HEK293 (cell line): ENCODE data around the gene RASSF5.

ENCODE experiments used
- CTCF ChIA-PET: fragments of 350-600 bp; formaldehyde crosslinking; extraction: SDS; loops from one replicate; lab custom pipeline; 2021; ENCODE audit warnings: antibody characterized with exemption; lab: Yijun Ruan, JAX
- POLR2A ChIA-PET: fragments of 300-600 bp; formaldehyde crosslinking; extraction: SDS; loops from one replicate; lab custom pipeline; 2020; ENCODE audit warnings: antibody characterized with exemption, inconsistent platforms; lab: Yijun Ruan, JAX
- H3K27ac ChIP-seq: fragments of 200-500 bp; sonication (Bioruptor generic); 2 replicates; pipeline ENCODE4 v1.5.1; 2014; ENCODE audit warnings: low read depth, low read length, control low read depth, inconsistent platforms; ENCODE audit errors: extremely low read depth
- H3K36me3 ChIP-seq, 2 experiments: fragments of 200-500 bp in 1 of 2; sonication (Bioruptor generic) in 1 of 2; 1 replicate in 1 of 2; 2 replicates in 1 of 2; pipeline ENCODE4 v1.5.1; 2014 to 2017; ENCODE audit warnings: inconsistent platforms in 2 of 2, low read length in 2 of 2; ENCODE audit not compliant: control insufficient read depth in 2 of 2, insufficient read depth in 1 of 2
- H3K4me1 ChIP-seq: fragments of 200-500 bp; sonication (Bioruptor generic); 2 replicates; pipeline ENCODE4 v1.5.1; 2014; ENCODE audit warnings: mild to moderate bottlenecking, low read length, inconsistent platforms; ENCODE audit not compliant: control insufficient read depth, insufficient read depth
- H3K4me3 ChIP-seq: 2 replicates; pipeline ENCODE4 v1.5.1; 2011; ENCODE audit warnings: low read depth, mild to moderate bottlenecking, control low read depth, low read length, moderate library complexity
- H3K9me3 ChIP-seq: fragments of 200-500 bp; sonication (Bioruptor generic); 2 replicates; pipeline ENCODE4 v1.5.1; 2014; ENCODE audit warnings: low read depth, low read length, inconsistent platforms; ENCODE audit not compliant: control insufficient read depth, insufficient read depth
- HOXC10 ChIP-seq: sonication (generic); formaldehyde crosslinking; IDR thresholded peaks from 2 replicates; pipeline ENCODE4 v1.8.1; 2023; ENCODE audit warnings: mild to moderate bottlenecking, missing genetic modification reagents
- KLF8 ChIP-seq: fragments of 450-650 bp; formaldehyde crosslinking; IDR thresholded peaks from 2 replicates; pipeline ENCODE4 v1.5.1; 2016; ENCODE audit warnings: missing biosample characterization, missing genetic modification characterization
- SCRT2 ChIP-seq: fragments of 450-650 bp; formaldehyde crosslinking; IDR thresholded peaks from 2 replicates; pipeline ENCODE4 v1.5.1; 2016; ENCODE audit warnings: missing biosample characterization, missing genetic modification characterization
- SP2 ChIP-seq: fragments of 450-650 bp; formaldehyde crosslinking; IDR thresholded peaks from 2 replicates; pipeline ENCODE4 v1.5.1; 2016; ENCODE audit warnings: missing biosample characterization, missing genetic modification characterization
- ZNF112 ChIP-seq: fragments of 450-650 bp; formaldehyde crosslinking; IDR thresholded peaks from 2 replicates; pipeline ENCODE4 v1.5.0; 2017; ENCODE audit warnings: missing biosample characterization, missing genetic modification characterization
- ZNF174 ChIP-seq: fragments of 450-650 bp; formaldehyde crosslinking; IDR thresholded peaks from 2 replicates; pipeline ENCODE4 v1.5.0; 2017; ENCODE audit warnings: missing biosample characterization, mild to moderate bottlenecking, missing genetic modification characterization
- ZNF211 ChIP-seq: fragments of 450-650 bp; formaldehyde crosslinking; IDR thresholded peaks from 2 replicates; pipeline ENCODE4 v1.5.1; 2016; ENCODE audit warnings: low read depth, missing biosample characterization, missing genetic modification characterization
- ZNF354C ChIP-seq: fragments of 450-650 bp; formaldehyde crosslinking; IDR thresholded peaks from 2 replicates; pipeline ENCODE4 v1.5.1; 2016; ENCODE audit warnings: missing biosample characterization, missing genetic modification characterization, low read depth, borderline replicate concordance
- ZNF416 ChIP-seq: fragments of 450-650 bp; formaldehyde crosslinking; IDR thresholded peaks from 2 replicates; pipeline ENCODE4 v1.5.1; 2016; ENCODE audit warnings: missing biosample characterization, missing genetic modification characterization
- ZNF501 ChIP-seq: fragments of 450-650 bp; formaldehyde crosslinking; IDR thresholded peaks from 2 replicates; pipeline ENCODE4 v1.5.1; 2016; ENCODE audit warnings: missing biosample characterization, missing genetic modification characterization
- ZNF558 ChIP-seq: fragments of 450-650 bp; formaldehyde crosslinking; IDR thresholded peaks from 2 replicates; pipeline ENCODE4 v1.5.1; 2016; ENCODE audit warnings: missing biosample characterization, missing genetic modification characterization
- ZNF571 ChIP-seq: fragments of 450-650 bp; formaldehyde crosslinking; IDR thresholded peaks from 2 replicates; pipeline ENCODE4 v1.5.0; 2017; ENCODE audit warnings: missing biosample characterization, missing genetic modification characterization
- ZNF658 ChIP-seq: fragments of 450-650 bp; formaldehyde crosslinking; IDR thresholded peaks from 2 replicates; pipeline ENCODE4; 2016; ENCODE audit warnings: missing biosample characterization, missing genetic modification characterization
- ZNF660 ChIP-seq: fragments of 450-650 bp; IDR thresholded peaks from 2 replicates; pipeline ENCODE4 v1.5.1; 2018; ENCODE audit warnings: missing biosample characterization, mild to moderate bottlenecking, missing genetic modification characterization
- ZNF677 ChIP-seq: fragments of 450-650 bp; IDR thresholded peaks from 2 replicates; pipeline ENCODE4 v1.5.0; 2018; ENCODE audit warnings: missing biosample characterization, mild to moderate bottlenecking, missing genetic modification characterization, moderate library complexity
- ZSCAN16 ChIP-seq: fragments of 450-650 bp; formaldehyde crosslinking; IDR thresholded peaks from 2 replicates; pipeline ENCODE4 v1.5.1; 2016; ENCODE audit warnings: missing biosample characterization, missing genetic modification characterization
- ZXDB ChIP-seq: fragments of 450-650 bp; formaldehyde crosslinking; IDR thresholded peaks from 2 replicates; pipeline ENCODE4 v1.5.1; 2016; ENCODE audit warnings: missing biosample characterization, missing genetic modification characterization
- TF ChIP-seq, protein P1 (sequence below): fragments of 450-650 bp; formaldehyde crosslinking; IDR thresholded peaks from 2 replicates; pipeline ENCODE4 v1.5.1; 2016; ENCODE audit warnings: missing biosample characterization, missing genetic modification characterization
- TF ChIP-seq, protein P2 (sequence below): fragments of 450-650 bp; formaldehyde crosslinking; IDR thresholded peaks from 2 replicates; pipeline ENCODE4 v1.5.1; 2016; ENCODE audit warnings: missing biosample characterization, missing genetic modification characterization, low read depth
- TF ChIP-seq, protein P3 (sequence below): fragments of 450-650 bp; formaldehyde crosslinking; IDR thresholded peaks from 2 replicates; pipeline ENCODE4 v1.5.1; 2016; ENCODE audit warnings: missing biosample characterization, missing genetic modification characterization

RASSF5 gene

DNA sequence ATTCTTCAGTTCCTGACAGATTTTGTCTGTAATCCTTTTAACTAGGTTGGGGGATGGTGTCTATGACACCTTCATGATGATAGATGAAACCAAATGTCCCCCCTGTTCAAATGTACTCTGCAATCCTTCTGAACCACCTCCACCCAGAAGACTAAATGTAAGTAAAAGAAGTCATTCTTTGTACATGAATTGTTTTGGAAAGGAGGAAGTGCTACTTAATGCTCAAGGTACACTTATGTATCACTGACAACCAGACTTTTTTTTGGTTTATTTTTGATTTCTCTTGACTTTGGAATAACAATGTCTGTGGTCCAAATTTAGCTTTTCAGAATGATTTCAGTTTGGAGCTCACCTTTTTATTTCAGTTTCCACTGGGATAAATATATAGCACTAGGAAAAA, 130.3 kb downstream of the RASSF5 start:
- Histone ChIP-seq H3K4me3 (no peak overlapping the region), H3K9me3 (no peaks in the 10 kb centered on the region), H3K27ac (no peak overlapping the region), H3K4me1 (peaks cover 11% of the 10 kb centered on the region), H3K36me3 (peaks cover 8 to 19% of the 10 kb centered on the region in 2 experiments; a peak in 2 of 3 replicates)
- CTCF ChIA-PET = interaction anchor here (1.1 to 2.5 kb wide), 3 partner anchors 27 to 158 kb away, joined by 3 to 14 read pairs (median 4); no protein-coding TSS in a partner anchor
- POLR2A ChIA-PET = interaction anchor here (0.5 to 0.7 kb wide), 2 partner anchors 11 to 47 kb away, joined by 3 read pairs; no protein-coding TSS in a partner anchor
- TF ChIP-seq ZNF660 (tag by site-specific recombination) (no peak), ZNF174 (tag by site-specific recombination) (no peak), ZSCAN16 (no peak), ZNF211 (tag by site-specific recombination) (no peak), ZNF501 (tag by site-specific recombination) (no peak), ZNF658 (tag by site-specific recombination) (no peak), KLF8 (tag by site-specific recombination) (no peak), HOXC10 (CRISPR knock-in tag) (no peak), ZXDB (no peak), ZNF571 (no peak), ZNF416 (tag by site-specific recombination) (no peak), SCRT2 (tag by site-specific recombination) (no peak), ZNF354C (tag by site-specific recombination) (no peak), ZNF112 (tag by site-specific recombination) (no peak), ZNF677 (tag by site-specific recombination) (no peak), ZNF558 (tag by site-specific recombination) (no peak), SP2 (tag by site-specific recombination) (no peak)
- TF ChIP-seq, protein P1, sequence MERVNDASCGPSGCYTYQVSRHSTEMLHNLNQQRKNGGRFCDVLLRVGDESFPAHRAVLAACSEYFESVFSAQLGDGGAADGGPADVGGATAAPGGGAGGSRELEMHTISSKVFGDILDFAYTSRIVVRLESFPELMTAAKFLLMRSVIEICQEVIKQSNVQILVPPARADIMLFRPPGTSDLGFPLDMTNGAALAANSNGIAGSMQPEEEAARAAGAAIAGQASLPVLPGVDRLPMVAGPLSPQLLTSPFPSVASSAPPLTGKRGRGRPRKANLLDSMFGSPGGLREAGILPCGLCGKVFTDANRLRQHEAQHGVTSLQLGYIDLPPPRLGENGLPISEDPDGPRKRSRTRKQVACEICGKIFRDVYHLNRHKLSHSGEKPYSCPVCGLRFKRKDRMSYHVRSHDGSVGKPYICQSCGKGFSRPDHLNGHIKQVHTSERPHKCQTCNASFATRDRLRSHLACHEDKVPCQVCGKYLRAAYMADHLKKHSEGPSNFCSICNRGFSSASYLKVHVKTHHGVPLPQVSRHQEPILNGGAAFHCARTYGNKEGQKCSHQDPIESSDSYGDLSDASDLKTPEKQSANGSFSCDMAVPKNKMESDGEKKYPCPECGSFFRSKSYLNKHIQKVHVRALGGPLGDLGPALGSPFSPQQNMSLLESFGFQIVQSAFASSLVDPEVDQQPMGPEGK (tag by site-specific recombination) = no peak
- TF ChIP-seq, protein P2, sequence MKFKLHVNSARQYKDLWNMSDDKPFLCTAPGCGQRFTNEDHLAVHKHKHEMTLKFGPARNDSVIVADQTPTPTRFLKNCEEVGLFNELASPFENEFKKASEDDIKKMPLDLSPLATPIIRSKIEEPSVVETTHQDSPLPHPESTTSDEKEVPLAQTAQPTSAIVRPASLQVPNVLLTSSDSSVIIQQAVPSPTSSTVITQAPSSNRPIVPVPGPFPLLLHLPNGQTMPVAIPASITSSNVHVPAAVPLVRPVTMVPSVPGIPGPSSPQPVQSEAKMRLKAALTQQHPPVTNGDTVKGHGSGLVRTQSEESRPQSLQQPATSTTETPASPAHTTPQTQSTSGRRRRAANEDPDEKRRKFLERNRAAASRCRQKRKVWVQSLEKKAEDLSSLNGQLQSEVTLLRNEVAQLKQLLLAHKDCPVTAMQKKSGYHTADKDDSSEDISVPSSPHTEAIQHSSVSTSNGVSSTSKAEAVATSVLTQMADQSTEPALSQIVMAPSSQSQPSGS (tag by site-specific recombination) = no peak
- TF ChIP-seq, protein P3, sequence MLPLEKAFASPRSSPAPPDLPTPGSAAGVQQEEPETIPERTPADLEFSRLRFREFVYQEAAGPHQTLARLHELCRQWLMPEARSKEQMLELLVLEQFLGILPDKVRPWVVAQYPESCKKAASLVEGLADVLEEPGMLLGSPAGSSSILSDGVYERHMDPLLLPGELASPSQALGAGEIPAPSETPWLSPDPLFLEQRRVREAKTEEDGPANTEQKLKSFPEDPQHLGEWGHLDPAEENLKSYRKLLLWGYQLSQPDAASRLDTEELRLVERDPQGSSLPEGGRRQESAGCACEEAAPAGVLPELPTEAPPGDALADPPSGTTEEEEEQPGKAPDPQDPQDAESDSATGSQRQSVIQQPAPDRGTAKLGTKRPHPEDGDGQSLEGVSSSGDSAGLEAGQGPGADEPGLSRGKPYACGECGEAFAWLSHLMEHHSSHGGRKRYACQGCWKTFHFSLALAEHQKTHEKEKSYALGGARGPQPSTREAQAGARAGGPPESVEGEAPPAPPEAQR (tag by site-specific recombination) = no peak
